KBM-7 (cell line): Measurements from ENCODE around the gene NUCKS1.

Source experiments
- DNase-seq: peaks from one replicate; pipeline ENCODE4 v3.0.0-alpha.2; 2015
- in situ Hi-C: fragments of 300-500 bp; cut with MboI; formaldehyde crosslinking; loops from 2 replicates; pipeline ENCODE4 v1.14.3; 2020; ENCODE audit warnings: low sequenced_read_pairs, low pct_unique_long_range_greater_than_20kb, mixed read lengths

Gene NUCKS1

GRCh38 chr1:205750138-205751035 lies at the start of gene NUCKS1:
NUCKS1 (minus strand) TSS chr1:205750182; CDS start chr1:205749973, 209 bp downstream.
- DNase-seq = peak; percentile 99
- in situ Hi-C loops = no loop called here

GRCh38 chr1:205798577-205798976 lies 48.6 kb upstream of the NUCKS1 start:
- no peak for DNase-seq
- in situ Hi-C loops = loop anchor here (25.0 kb wide), 2 partner anchors 164 to 339 kb away; no protein-coding TSS in a partner anchor

- in situ Hi-C loops = loop anchor here (25.0 kb wide), 2 partner anchors 165 to 340 kb away; no protein-coding TSS in a partner anchor
- DNase-seq = no peak
These were observed 47.2 kb upstream of the NUCKS1 start for GRCh38 chr1:205797168-205797567.

- in situ Hi-C loops = loop anchor here (25.0 kb wide), 2 partner anchors 168 to 343 kb away; no protein-coding TSS in a partner anchor
- no peak for DNase-seq
These were observed 44.2 kb upstream of the NUCKS1 start for GRCh38 chr1:205794011-205794730.

GRCh38 chr1:205792961-205793673 lies 43.1 kb upstream of the NUCKS1 start:
- DNase-seq = no peak
- in situ Hi-C loops = loop anchor here (25.0 kb wide), 2 partner anchors 169 to 344 kb away; no protein-coding TSS in a partner anchor

- in situ Hi-C loops = loop anchor here (25.0 kb wide), 2 partner anchors 170 to 345 kb away; no protein-coding TSS in a partner anchor
- DNase-seq = no peak
These were observed 42.5 kb upstream of the NUCKS1 start for GRCh38 chr1:205792481-205792881.

GRCh38 chr1:205791568-205792180 lies 41.7 kb upstream of the NUCKS1 start:
- in situ Hi-C loops = loop anchor here (25.0 kb wide), 2 partner anchors 171 to 346 kb away; no protein-coding TSS in a partner anchor
- peak; percentile 76 for DNase-seq

GRCh38 chr1:205787287-205787916 lies 37.4 kb upstream of the NUCKS1 start:
- no peak for DNase-seq
- in situ Hi-C loops = loop anchor here (25.0 kb wide), 2 partner anchors 175 to 350 kb away; no protein-coding TSS in a partner anchor

GRCh38 chr1:205786601-205787000 lies 36.6 kb upstream of the NUCKS1 start:
- in situ Hi-C loops = loop anchor here (25.0 kb wide), 2 partner anchors 176 to 351 kb away; no protein-coding TSS in a partner anchor
- no peak for DNase-seq

- no peak for DNase-seq
- in situ Hi-C loops = loop anchor here (25.0 kb wide), 2 partner anchors 177 to 352 kb away; no protein-coding TSS in a partner anchor
These were observed 35.5 kb upstream of the NUCKS1 start for GRCh38 chr1:205785446-205785845.

- in situ Hi-C loops = loop anchor here (25.0 kb wide), 2 partner anchors 178 to 353 kb away; no protein-coding TSS in a partner anchor
- DNase-seq = no peak
These were observed 33.9 kb upstream of the NUCKS1 start for GRCh38 chr1:205783904-205784303.

- DNase-seq = no peak
- in situ Hi-C loops = loop anchor here (25.0 kb wide), 2 partner anchors 179 to 354 kb away; no protein-coding TSS in a partner anchor
These were observed 33.4 kb upstream of the NUCKS1 start for GRCh38 chr1:205783433-205783795.

GRCh38 chr1:205782627-205783432 lies 32.8 kb upstream of the NUCKS1 start:
- in situ Hi-C loops = loop anchor here (25.0 kb wide), 2 partner anchors 179 to 354 kb away; no protein-coding TSS in a partner anchor
- DNase-seq = no peak

- in situ Hi-C loops = loop anchor here (25.0 kb wide), 2 partner anchors 182 to 357 kb away; no protein-coding TSS in a partner anchor
- no peak for DNase-seq
These were observed 30.4 kb upstream of the NUCKS1 start for GRCh38 chr1:205780335-205780734.

GRCh38 chr1:205777994-205778393 lies 28.0 kb upstream of the NUCKS1 start:
- in situ Hi-C loops = loop anchor here (25.0 kb wide), 2 partner anchors 184 to 359 kb away; no protein-coding TSS in a partner anchor

GRCh38 chr1:205775717-205776056 lies 25.7 kb upstream of the NUCKS1 start:
- DNase-seq = no peak
- in situ Hi-C loops = loop anchor here (25.0 kb wide), 2 partner anchors 187 to 362 kb away; no protein-coding TSS in a partner anchor

More at GRCh38 chr1:205777994-205778393, 28.0 kb upstream of the NUCKS1 start:
- DNase-seq = peak; percentile 74
